CD8-positive, alpha-beta memory T cell (primary cell): ENCODE results near the gene YEATS4. TPM values are rescaled to one million over a fixed set of nuclear protein-coding genes. Genes with fewer than 3 reads are reported as not detected.
A peak's percentile ranks its signal among the peaks of the same experiment; 100 is the strongest.

Source experiments
- CTCF ChIA-PET: fragments of 350-600 bp; sonication (Branson Sonifier 250); formaldehyde crosslinking; loops from one replicate; lab custom pipeline; 2021; ENCODE audit warnings: antibody characterized with exemption; lab: Charles Lee
- POLR2A ChIA-PET: fragments of 350-600 bp; sonication (Branson Sonifier 250); formaldehyde crosslinking; loops from one replicate; lab custom pipeline; 2021; ENCODE audit warnings: antibody characterized with exemption; lab: Charles Lee
- DNase-seq, 5 donors: peaks; one replicate each; pipeline versions ENCODE4 v3.0.0 to v3.0.0-alpha.2; 2020 to 2022; ENCODE audit warnings: mixed read lengths in 1 of 5
- H3K27ac ChIP-seq: one replicate; pipeline ENCODE4 v1.7.0; 2013; ENCODE audit warnings: low read depth, mild to moderate bottlenecking, low read length, moderate library complexity
- H3K27me3 ChIP-seq: 2 replicates; pipeline ENCODE4 v1.7.0; 2013; ENCODE audit warnings: low read length, mild to moderate bottlenecking; ENCODE audit not compliant: insufficient read depth, poor library complexity, severe bottlenecking
- H3K36me3 ChIP-seq: 2 replicates; pipeline ENCODE4 v1.7.0; 2013; ENCODE audit warnings: mild to moderate bottlenecking, low read length, moderate library complexity; ENCODE audit not compliant: insufficient read depth
- H3K4me1 ChIP-seq: 2 replicates; pipeline ENCODE4 v1.7.0; 2013; ENCODE audit warnings: mild to moderate bottlenecking, low read length, moderate library complexity; ENCODE audit not compliant: insufficient read depth
- H3K4me3 ChIP-seq: 2 replicates; pipeline ENCODE4 v1.7.0; 2013; ENCODE audit warnings: mild to moderate bottlenecking, low read length
- H3K9me3 ChIP-seq: 2 replicates; pipeline ENCODE4 v1.7.0; 2013; ENCODE audit warnings: mild to moderate bottlenecking, low read length
- H3K27ac Mint-ChIP-seq, 8 donors: one replicate each; pipeline ENCODE4 v1.8.0; 2020 to 2021; ENCODE audit warnings: mixed read lengths in 8 of 8, mild to moderate bottlenecking in 6 of 8, inconsistent platforms in 3 of 8, moderate library complexity in 3 of 8
- H3K27me3 Mint-ChIP-seq, 2 donors: one replicate each; pipeline ENCODE4 v1.8.0; 2020 to 2021; ENCODE audit warnings: mixed read lengths in 2 of 2, mild to moderate bottlenecking in 1 of 2, moderate library complexity in 1 of 2
- H3K36me3 Mint-ChIP-seq, 3 donors: one replicate each; pipeline ENCODE4 v1.8.0; 2020 to 2021; ENCODE audit warnings: mixed read lengths in 3 of 3, inconsistent platforms in 1 of 3, mild to moderate bottlenecking in 1 of 3
- H3K4me1 Mint-ChIP-seq, 3 donors: one replicate each; pipeline ENCODE4 v1.8.0; 2020 to 2021; ENCODE audit warnings: mixed read lengths in 3 of 3, inconsistent platforms in 1 of 3, mild to moderate bottlenecking in 1 of 3
- H3K4me3 Mint-ChIP-seq, 7 donors: one replicate each; pipeline ENCODE4 v1.8.0; 2020 to 2021; ENCODE audit warnings: mixed read lengths in 7 of 7, mild to moderate bottlenecking in 6 of 7, moderate library complexity in 4 of 7, inconsistent platforms in 2 of 7
- H3K9me3 Mint-ChIP-seq, 5 donors: one replicate each; pipeline ENCODE4 v1.8.0; 2020 to 2022; ENCODE audit warnings: mixed read lengths in 5 of 5, mild to moderate bottlenecking in 3 of 5, moderate library complexity in 2 of 5, inconsistent platforms in 1 of 5
- polyA plus RNA-seq: library from polyadenylated mRNA; unstranded; fragments of 300-500 nt; fragmentation: Illumina TruSeq; gene quantifications from one replicate; pipeline ENCODE4 v1.2.3, GENCODE V29; 2021
- total RNA-seq, 2 experiments: library from RNA; stranded (reverse); gene quantifications; one replicate each; pipeline ENCODE4 v1.2.3, GENCODE V29; 2021

YEATS4 gene
- total and polyA plus RNA-seq, 3 experiments from 2014 or later = 26.6 to 39.7 (median 34.9) TPM

GRCh38 chr12:69329669-69330428 is 29.7 kb upstream of the YEATS4 start:
- Mint-ChIP-seq H3K27me3 (no peaks in the 10 kb centered on the region), H3K27ac (peak overlapping the region; percentile 89 to 99 (median 96)), H3K4me1 (peaks cover 29 to 60% (median 53%) of the 10 kb centered on the region in 3 donors), H3K4me3 (peak overlapping the region; percentile 89 to 96 (median 94)), H3K36me3 (peaks cover 4 to 17% (median 7%) of the 10 kb centered on the region in 3 donors), H3K9me3 (no peaks in the 10 kb centered on the region)
- no peaks in the 10 kb centered on the region for H3K36me3 ChIP-seq
- peak overlapping the region; percentile 73 for H3K4me3 ChIP-seq
- H3K27ac ChIP-seq = peak overlapping the region; percentile 79
- H3K9me3 ChIP-seq = no peaks in the 10 kb centered on the region
- CTCF ChIA-PET = interaction anchor here (1.0 to 3.9 kb wide), 10 partner anchors 9 to 241 kb away, joined by 3 to 28 read pairs (median 4); no protein-coding TSS in a partner anchor
- no peaks in the 10 kb centered on the region for H3K27me3 ChIP-seq
- POLR2A ChIA-PET = interaction anchor here (0.7 to 2.0 kb wide), 6 partner anchors 27 to 522 kb away, joined by 3 to 8 read pairs (median 4); partner anchors contain the start of genes CCT2, FRS2 and MDM2
- peaks cover 47% of the 10 kb centered on the region for H3K4me1 ChIP-seq
- peak in 3 of 5 donors; percentile 52 to 71 (median 68) for DNase-seq

DNA sequence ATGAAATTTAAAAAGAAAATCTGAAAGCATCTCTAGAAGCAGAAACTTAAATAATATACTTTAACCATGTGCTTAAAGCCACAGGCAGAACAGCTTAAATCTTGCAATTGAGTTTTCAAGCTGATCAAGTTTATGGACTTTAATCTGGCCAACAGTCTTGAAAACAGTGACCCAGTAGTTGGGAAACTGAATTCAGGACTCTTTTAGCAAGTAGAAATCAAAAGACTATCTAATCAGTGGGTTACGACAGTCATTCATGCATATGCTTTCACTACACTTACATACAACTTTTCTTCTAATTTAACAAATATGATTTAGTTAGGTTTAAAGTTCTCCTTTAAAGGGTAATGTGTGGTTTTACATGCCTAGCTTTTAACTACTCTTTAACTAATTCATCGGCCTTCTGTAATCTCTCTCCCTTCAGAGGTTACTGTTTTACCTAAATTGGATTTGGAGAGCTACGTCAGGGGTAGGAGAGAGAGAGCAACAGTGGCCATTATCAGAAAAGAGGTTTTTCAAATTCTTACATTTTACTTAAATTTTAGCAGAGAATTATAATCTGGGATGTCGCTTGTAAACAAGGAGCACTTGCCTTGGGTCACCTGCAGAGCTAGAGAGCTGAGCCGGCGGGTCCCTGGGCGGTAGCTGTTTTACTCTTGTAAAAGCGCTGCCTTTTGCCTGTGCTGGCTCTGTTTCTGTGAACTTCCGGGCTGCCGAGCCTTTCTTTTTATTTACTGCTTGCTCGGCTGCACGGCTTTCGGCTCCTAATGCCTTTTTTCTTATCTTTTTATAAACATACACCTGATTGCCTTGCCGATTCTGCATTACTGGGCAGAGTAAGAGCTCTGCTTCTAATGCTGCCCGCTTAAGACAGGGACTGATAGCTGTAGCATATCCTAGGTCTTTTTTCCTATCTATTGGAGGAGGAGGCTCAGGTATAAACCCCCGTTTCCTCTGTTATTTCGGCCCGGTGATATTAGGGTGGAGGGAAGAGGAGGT is 28.8 kb upstream of the YEATS4 start:
- Mint-ChIP-seq H3K4me3 (peak overlapping the region; percentile 89 to 96 (median 94)), H3K36me3 (peaks cover 4 to 17% (median 7%) of the 10 kb centered on the region in 3 donors), H3K9me3 (no peaks in the 10 kb centered on the region), H3K4me1 (peaks cover 27 to 59% (median 53%) of the 10 kb centered on the region in 3 donors), H3K27ac (peak overlapping the region; percentile 89 to 99 (median 96)), H3K27me3 (no peaks in the 10 kb centered on the region)
- CTCF ChIA-PET = interaction anchor here (1.0 to 3.9 kb wide), 9 partner anchors 8 to 240 kb away, joined by 3 to 28 read pairs (median 4); no protein-coding TSS in a partner anchor
- POLR2A ChIA-PET = interaction anchor here (0.7 to 2.0 kb wide), 11 partner anchors 9 to 523 kb away, joined by 3 to 8 read pairs (median 4); partner anchors contain the start of genes CCT2, CPSF6, FRS2 and MDM2
- peak; percentile 19 to 77 (median 66) for DNase-seq
- Histone ChIP-seq H3K27ac (peak overlapping the region; percentile 79), H3K4me1 (peaks cover 47% of the 10 kb centered on the region), H3K9me3 (no peaks in the 10 kb centered on the region), H3K27me3 (no peaks in the 10 kb centered on the region), H3K4me3 (peak overlapping the region; percentile 73), H3K36me3 (no peaks in the 10 kb centered on the region)

- H3K9me3 ChIP-seq = no peaks in the 10 kb centered on the region
- H3K27ac Mint-ChIP-seq = peak overlapping the region; percentile 89 to 99 (median 96)
- no peaks in the 10 kb centered on the region for H3K36me3 ChIP-seq
- CTCF ChIA-PET = interaction anchor here (1.7 to 3.9 kb wide), 4 partner anchors 26 to 240 kb away, joined by 5 to 28 read pairs (median 6); no protein-coding TSS in a partner anchor
- peak overlapping the region; percentile 73 for H3K4me3 ChIP-seq
- H3K27me3 ChIP-seq = no peaks in the 10 kb centered on the region
- no peak for DNase-seq
- H3K27me3 Mint-ChIP-seq = no peaks in the 10 kb centered on the region
- peaks cover 47% of the 10 kb centered on the region for H3K4me1 ChIP-seq
- H3K4me1 Mint-ChIP-seq = peaks cover 27 to 59% (median 53%) of the 10 kb centered on the region in 3 donors
- H3K4me3 Mint-ChIP-seq = peak overlapping the region; percentile 89 to 96 (median 94)
- H3K36me3 Mint-ChIP-seq = peaks cover 4 to 15% (median 5%) of the 10 kb centered on the region in 3 donors
- POLR2A ChIA-PET = interaction anchor here (0.8 to 2.0 kb wide), 6 partner anchors 9 to 523 kb away, joined by 4 to 7 read pairs (median 4); partner anchors contain the start of genes CCT2, CPSF6 and MDM2
- H3K27ac ChIP-seq = peak overlapping the region; percentile 79
- no peaks in the 10 kb centered on the region for H3K9me3 Mint-ChIP-seq
Observed at GRCh38 chr12:69331519-69331908, 28.0 kb upstream of the YEATS4 start.

GRCh38 chr12:69331909-69332684 is 27.4 kb upstream of the YEATS4 start:
- Mint-ChIP-seq H3K36me3 (peaks cover 3 to 13% (median 4%) of the 10 kb centered on the region in 3 donors), H3K9me3 (no peaks in the 10 kb centered on the region), H3K4me1 (peaks cover 27 to 59% (median 53%) of the 10 kb centered on the region in 3 donors), H3K27ac (peak overlapping the region; percentile 89 to 99 (median 96)), H3K4me3 (peak overlapping the region; percentile 89 to 96 (median 94)), H3K27me3 (no peaks in the 10 kb centered on the region)
- ChIA-PET CTCF (interaction anchor here (1.5 to 3.9 kb wide), 5 partner anchors 26 to 239 kb away, joined by 3 to 28 read pairs (median 5); no protein-coding TSS in a partner anchor), POLR2A (interaction anchor here (0.8 to 1.8 kb wide), 4 partner anchors 8 to 93 kb away, joined by 4 to 7 read pairs (median 4); partner anchors contain the start of gene CPSF6)
- Histone ChIP-seq H3K9me3 (no peaks in the 10 kb centered on the region), H3K36me3 (no peaks in the 10 kb centered on the region), H3K27ac (no peak overlapping the region), H3K4me1 (peaks cover 47% of the 10 kb centered on the region), H3K27me3 (no peaks in the 10 kb centered on the region), H3K4me3 (peak overlapping the region; percentile 73)
- no peak for DNase-seq

GRCh38 chr12:69332815-69333358 is 26.7 kb upstream of the YEATS4 start:
- Mint-ChIP-seq H3K36me3 (peaks cover 0 to 8% (median 1%) of the 10 kb centered on the region in 3 donors), H3K4me3 (peak overlapping the region in 6 of 7 donors; percentile 17 to 96 (median 44)), H3K9me3 (no peaks in the 10 kb centered on the region), H3K27me3 (peaks cover 0 to 1% of the 10 kb centered on the region in 2 donors), H3K4me1 (peaks cover 27 to 59% (median 53%) of the 10 kb centered on the region in 3 donors), H3K27ac (peak overlapping the region in 6 of 8 donors; percentile 20 to 95 (median 72))
- POLR2A ChIA-PET = no interaction called here
- Histone ChIP-seq H3K27ac (no peak overlapping the region), H3K9me3 (no peaks in the 10 kb centered on the region), H3K4me3 (no peak overlapping the region), H3K36me3 (no peaks in the 10 kb centered on the region), H3K4me1 (peaks cover 47% of the 10 kb centered on the region), H3K27me3 (no peaks in the 10 kb centered on the region)
- no peak for DNase-seq
- CTCF ChIA-PET = interaction anchor here (1.5 to 3.9 kb wide), 3 partner anchors 25 to 239 kb away, joined by 3 to 28 read pairs (median 4); no protein-coding TSS in a partner anchor

DNA sequence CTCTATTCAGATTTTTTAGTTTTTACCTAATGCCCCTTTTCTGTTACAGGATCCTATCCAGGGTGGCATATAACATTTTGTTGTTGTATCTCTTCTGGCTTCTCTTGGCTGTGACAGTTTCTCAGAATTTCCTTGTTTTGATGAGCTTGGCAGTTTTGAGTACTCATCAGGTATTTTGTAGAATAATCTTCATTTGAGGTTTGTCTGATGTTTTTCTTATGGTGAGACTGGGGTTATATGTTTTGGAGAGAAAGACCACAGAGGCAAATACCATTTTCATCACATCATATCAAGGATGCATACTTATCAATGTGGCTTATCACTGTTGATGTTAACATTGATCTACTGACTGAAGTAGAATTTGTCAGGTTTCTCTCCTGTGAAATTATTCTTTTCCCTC is 25.4 kb upstream of the YEATS4 start:
- Mint-ChIP-seq H3K27me3 (peaks cover 0 to 1% of the 10 kb centered on the region in 2 donors), H3K36me3 (peaks cover 0 to 7% (median 1%) of the 10 kb centered on the region in 3 donors), H3K9me3 (no peaks in the 10 kb centered on the region), H3K4me1 (peaks cover 23 to 52% (median 48%) of the 10 kb centered on the region in 3 donors), H3K27ac (peak overlapping the region in 6 of 8 donors; percentile 30 to 91 (median 48)), H3K4me3 (peak overlapping the region in 3 of 7 donors; percentile 6 to 20 (median 12))
- H3K9me3 ChIP-seq = no peaks in the 10 kb centered on the region
- CTCF ChIA-PET = interaction anchor here (0.9 to 3.9 kb wide), 3 partner anchors 24 to 237 kb away, joined by 3 to 28 read pairs (median 3); no protein-coding TSS in a partner anchor
- H3K27ac ChIP-seq = no peak overlapping the region
- no peaks in the 10 kb centered on the region for H3K36me3 ChIP-seq
- POLR2A ChIA-PET = interaction anchor here (0.6 kb wide), 1 partner anchor 23 kb away, joined by 13 read pairs; no protein-coding TSS in a partner anchor
- H3K27me3 ChIP-seq = no peaks in the 10 kb centered on the region
- DNase-seq = peak in 1 of 5 donors; percentile 50
- H3K4me1 ChIP-seq = peaks cover 41% of the 10 kb centered on the region
- no peak overlapping the region for H3K4me3 ChIP-seq
